Endothelial cell of umbilical vein (primary cell): Measurements from ENCODE around the gene LINC01488. TPM values are rescaled to one million over a fixed set of nuclear protein-coding genes. Genes with fewer than 3 reads are reported as not detected.

ENCODE experiments used
- BruUV-seq: library from RNA; stranded (reverse); fragments of 400-500 nt; replicated peaks from 2 replicates; lab custom pipeline; 2021; lab: Mats Ljungman, UMichigan
- CTCF ChIA-PET: fragments of 300-600, 350-600 bp; sonication (Branson Sonifier 250); formaldehyde crosslinking; loops from one replicate; lab custom pipeline; 2021; ENCODE audit warnings: antibody characterized with exemption, inconsistent platforms; lab: Charles Lee
- POLR2A ChIA-PET: fragments of 300-600, 350-600 bp; sonication (Branson Sonifier 250); formaldehyde crosslinking; loops from one replicate; lab custom pipeline; 2021; ENCODE audit warnings: antibody characterized with exemption, inconsistent platforms; lab: Charles Lee
- DNase-seq: peaks from one replicate; pipeline ENCODE4 v3.0.0-alpha.2; 2011; ENCODE audit warnings: low read depth, low spot score
- FAIRE-seq: peaks from 2 replicates; lab custom pipeline; 2011; peaks lifted over from hg19 to GRCh38; lab: Jason Lieb, UNC
- H2AFZ ChIP-seq: 2 replicates; pipeline ENCODE4 v1.6.0; 2012; ENCODE audit warnings: low read depth, low read length, control low read depth, inconsistent platforms
- H3K27ac ChIP-seq: 2 replicates; pipeline ENCODE4 v1.5.1; 2011; ENCODE audit warnings: low read depth, mild to moderate bottlenecking, control low read depth, low read length, moderate library complexity; ENCODE audit not compliant: insufficient read depth
- H3K27me3 ChIP-seq, 2 experiments: 2 replicates each; pipeline versions ENCODE4 v1.6.0 to v1.6.1; 2011; ENCODE audit warnings: low read length in 2 of 2, mixed read lengths in 1 of 2; ENCODE audit not compliant: control insufficient read depth in 2 of 2, insufficient read depth in 2 of 2
- H3K36me3 ChIP-seq, 2 experiments: 2 replicates in 1 of 2; 3 replicates in 1 of 2; pipeline ENCODE4 v1.5.1; 2011; ENCODE audit warnings: low read length in 2 of 2, mild to moderate bottlenecking in 1 of 2, moderate library complexity in 1 of 2; ENCODE audit not compliant: control insufficient read depth in 2 of 2, insufficient read depth in 2 of 2; ENCODE audit errors: extremely low read depth in 1 of 2
- H3K4me1 ChIP-seq: 3 replicates; pipeline ENCODE4 v1.5.1; 2011; ENCODE audit warnings: mild to moderate bottlenecking, low read length; ENCODE audit not compliant: control insufficient read depth, insufficient read depth; ENCODE audit errors: extremely low read depth
- H3K4me2 ChIP-seq: 2 replicates; pipeline ENCODE4 v1.6.1; 2011; ENCODE audit warnings: low read length, control low read depth, mixed read lengths; ENCODE audit not compliant: insufficient read depth
- H3K4me3 ChIP-seq, 3 experiments: fragments of 200-600 bp in 1 of 3; sonication (generic), shearing (Covaris generic) in 1 of 3; replicated peaks in 1 of 3; 2 replicates each; pipeline ENCODE4 v1.5.1; 2011 to 2016; ENCODE audit warnings: control low read depth in 3 of 3, low read length in 3 of 3, mild to moderate bottlenecking in 2 of 3, inconsistent platforms in 1 of 3, low read depth in 1 of 3, moderate library complexity in 1 of 3; ENCODE audit not compliant: insufficient read depth in 1 of 3
- H3K79me2 ChIP-seq: 2 replicates; pipeline ENCODE4 v1.6.0; 2012; ENCODE audit warnings: low read length, inconsistent platforms; ENCODE audit not compliant: control insufficient read depth, insufficient read depth
- H3K9ac ChIP-seq: replicated peaks from 2 replicates; pipeline ENCODE3; 2011; ENCODE audit warnings: low read length, control low read depth; ENCODE audit not compliant: insufficient read depth; ENCODE audit errors: extremely low read depth
- H3K9me1 ChIP-seq: replicated peaks from 3 replicates; pipeline ENCODE4 v1.6.0; 2011; ENCODE audit warnings: mild to moderate bottlenecking, low read length; ENCODE audit not compliant: control insufficient read depth, insufficient read depth; ENCODE audit errors: extremely low read depth
- H3K9me3 ChIP-seq: replicated peaks from 2 replicates; pipeline ENCODE4 v1.5.1; 2012; ENCODE audit warnings: low read length, inconsistent platforms; ENCODE audit not compliant: control insufficient read depth, insufficient read depth
- H4K20me1 ChIP-seq: replicated peaks from 2 replicates; pipeline ENCODE3; 2011; ENCODE audit warnings: mild to moderate bottlenecking, low read length; ENCODE audit not compliant: control insufficient read depth, insufficient read depth; ENCODE audit errors: extremely low read depth
- EZH2 ChIP-seq: IDR thresholded peaks from 2 replicates; pipeline ENCODE4 v1.6.1; 2012; ENCODE audit warnings: borderline replicate concordance, low read depth, mild to moderate bottlenecking, moderate library complexity, low read length, inconsistent platforms; ENCODE audit not compliant: severe bottlenecking
- FOS ChIP-seq: IDR thresholded peaks from 2 replicates; pipeline ENCODE4 v1.6.1; 2011; ENCODE audit warnings: mild to moderate bottlenecking, low read length, moderate library complexity, borderline replicate concordance; ENCODE audit not compliant: insufficient read depth
- GATA2 ChIP-seq: IDR thresholded peaks from 2 replicates; pipeline ENCODE4 v1.7.0; 2011; ENCODE audit warnings: low read depth, mild to moderate bottlenecking, moderate library complexity, mixed read lengths, low read length; ENCODE audit not compliant: insufficient read length, insufficient read depth
- JUN ChIP-seq: IDR thresholded peaks from 2 replicates; pipeline ENCODE4 v1.6.1; 2011; ENCODE audit warnings: borderline replicate concordance, low read depth; ENCODE audit not compliant: insufficient read length, insufficient read depth
- MYC ChIP-seq: IDR thresholded peaks from one replicate; pipeline ENCODE4 v1.6.1; 2011; ENCODE audit warnings: mild to moderate bottlenecking, low read depth, low read length
- POLR2A ChIP-seq: IDR thresholded peaks from 2 replicates; pipeline ENCODE4 v1.6.1; 2012; ENCODE audit warnings: low read depth, mild to moderate bottlenecking, control low read depth, low read length
- POLR2AphosphoS5 ChIP-seq: IDR thresholded peaks from 2 replicates; pipeline ENCODE4 v1.6.1; 2012; ENCODE audit warnings: low read depth, mild to moderate bottlenecking, control low read depth, low read length, moderate library complexity; ENCODE audit not compliant: insufficient read depth
- dilution Hi-C: fragments of 300-500 bp; cut with MboI; formaldehyde crosslinking; loops from one replicate; pipeline ENCODE4 v1.15.0; 2019; ENCODE audit warnings: low sequenced_read_pairs; ENCODE audit not compliant: extremely low pct_ligation_motif_present
- intact Hi-C: fragments of 100-400 bp; cut with micrococcal nuclease; formaldehyde crosslinking; loops from one replicate; pipeline ENCODE4 v1.10.0; 2022
- polyA plus RNA-seq, 4 experiments: library from polyadenylated mRNA; depleted of rRNA in 3 of 4; stranded (reverse) in 3 of 4; unstranded in 1 of 4; fragments of >200 nt; gene quantifications; 2 replicates each; pipeline versions ENCODE4 v1.2.1 to v1.2.3, GENCODE V29; 2011 to 2012; ENCODE audit warnings: missing spikeins in 1 of 4
- total RNA-seq: library from RNA; stranded (reverse); gene quantifications from 2 replicates; pipeline ENCODE4 v1.2.3, GENCODE V29; 2021
- TF ChIP-seq, protein P1 (sequence below): IDR thresholded peaks from 2 replicates; pipeline ENCODE4 v1.6.1; 2011; ENCODE audit not compliant: insufficient read depth, insufficient read length
- TF ChIP-seq, protein P2 (sequence below), 2 donors: IDR thresholded peaks; 1 replicate in 1 of 2; 2 replicates in 1 of 2; pipeline ENCODE4 v1.5.1; 2011; ENCODE audit warnings: low read length in 2 of 2, mild to moderate bottlenecking in 2 of 2, moderate library complexity in 2 of 2, control low read depth in 1 of 2, inconsistent platforms in 1 of 2, low read depth in 1 of 2; ENCODE audit not compliant: insufficient read depth in 1 of 2; ENCODE audit errors: extremely low read depth in 1 of 2

LINC01488 gene
- total and polyA plus RNA-seq, 2 donors (not counting 3 experiments of a cell fraction or from before 2014, with no cell fraction given), result not detected

DNA sequence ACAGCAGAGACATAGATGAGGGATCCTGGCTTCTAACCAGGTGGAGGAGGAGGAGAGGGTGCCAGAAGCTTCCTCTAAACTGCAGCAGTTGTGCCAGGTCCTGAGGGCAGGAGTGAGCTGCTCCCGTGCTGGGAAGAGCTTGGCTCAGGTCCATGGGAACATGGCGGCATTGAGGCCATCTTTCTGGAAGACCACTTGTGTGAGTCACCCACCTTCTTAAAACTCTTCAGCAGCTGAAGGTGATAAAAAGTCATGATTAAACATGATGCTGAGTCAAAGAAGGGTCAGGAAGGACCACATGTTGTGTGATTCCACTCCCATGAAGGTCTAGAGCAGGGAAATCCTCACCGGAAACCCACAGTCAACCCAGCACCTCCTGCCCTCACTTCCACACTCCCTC is 35.1 kb downstream of the LINC01488 start:
- no peak for TF ChIP-seq POLR2A
- TF ChIP-seq, protein P1, sequence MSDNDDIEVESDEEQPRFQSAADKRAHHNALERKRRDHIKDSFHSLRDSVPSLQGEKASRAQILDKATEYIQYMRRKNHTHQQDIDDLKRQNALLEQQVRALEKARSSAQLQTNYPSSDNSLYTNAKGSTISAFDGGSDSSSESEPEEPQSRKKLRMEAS, result no peak
- TF ChIP-seq MYC, result no peak
- TF ChIP-seq POLR2AphosphoS5, result no peak
- TF ChIP-seq, protein P2, sequence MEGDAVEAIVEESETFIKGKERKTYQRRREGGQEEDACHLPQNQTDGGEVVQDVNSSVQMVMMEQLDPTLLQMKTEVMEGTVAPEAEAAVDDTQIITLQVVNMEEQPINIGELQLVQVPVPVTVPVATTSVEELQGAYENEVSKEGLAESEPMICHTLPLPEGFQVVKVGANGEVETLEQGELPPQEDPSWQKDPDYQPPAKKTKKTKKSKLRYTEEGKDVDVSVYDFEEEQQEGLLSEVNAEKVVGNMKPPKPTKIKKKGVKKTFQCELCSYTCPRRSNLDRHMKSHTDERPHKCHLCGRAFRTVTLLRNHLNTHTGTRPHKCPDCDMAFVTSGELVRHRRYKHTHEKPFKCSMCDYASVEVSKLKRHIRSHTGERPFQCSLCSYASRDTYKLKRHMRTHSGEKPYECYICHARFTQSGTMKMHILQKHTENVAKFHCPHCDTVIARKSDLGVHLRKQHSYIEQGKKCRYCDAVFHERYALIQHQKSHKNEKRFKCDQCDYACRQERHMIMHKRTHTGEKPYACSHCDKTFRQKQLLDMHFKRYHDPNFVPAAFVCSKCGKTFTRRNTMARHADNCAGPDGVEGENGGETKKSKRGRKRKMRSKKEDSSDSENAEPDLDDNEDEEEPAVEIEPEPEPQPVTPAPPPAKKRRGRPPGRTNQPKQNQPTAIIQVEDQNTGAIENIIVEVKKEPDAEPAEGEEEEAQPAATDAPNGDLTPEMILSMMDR (IDR thresholded peaks at IDR 0.05; ENCODE audit: extremely low read depth in 1 of 2, insufficient read depth in 1 of 2, low read depth in 1 of 2, low read length in 2 of 2), result no peak
- TF ChIP-seq GATA2, result no peak
- TF ChIP-seq JUN, result no peak
- TF ChIP-seq FOS, result no peak
- no peak for TF ChIP-seq EZH2
- intact Hi-C loops (no loop called here), dilution Hi-C loops (no loop called here)
- no peak overlapping the region for H3K27ac ChIP-seq
- no peaks in the 10 kb centered on the region for H4K20me1 ChIP-seq
- no peak overlapping the region for H3K4me2 ChIP-seq
- BruUV-seq, result no TSS peak
- no peak overlapping the region for H3K4me3 ChIP-seq
- no peaks in the 10 kb centered on the region for H3K9me3 ChIP-seq
- no peaks in the 10 kb centered on the region for H3K79me2 ChIP-seq
- H3K9ac ChIP-seq, result no peak overlapping the region
- H3K36me3 ChIP-seq, result no peaks in the 10 kb centered on the region
- no peak overlapping the region for H2AFZ ChIP-seq
- CTCF ChIA-PET, result no interaction called here
- no peaks in the 10 kb centered on the region for H3K4me1 ChIP-seq
- no peaks in the 10 kb centered on the region for H3K9me1 ChIP-seq
- POLR2A ChIA-PET, result no interaction called here
- FAIRE-seq (no peak), DNase-seq (no peak)
- H3K27me3 ChIP-seq, result no peaks in the 10 kb centered on the region
